NCI-H1417 treated with DMSO at 0.1 percent for 48 hours (cell line): Measurements from ENCODE around the gene LSM14B.
"Not testable (repeated sequence)": the region's sequence is repeated elsewhere in the genome, so short reads cannot be mapped to it uniquely, and the experiment has no call there.

ENCODE experiments used
- DNase-seq: peaks from one replicate; lab custom pipeline; 2025; lab: John Stamatoyannopoulos, UW

The LSM14B gene

DNA sequence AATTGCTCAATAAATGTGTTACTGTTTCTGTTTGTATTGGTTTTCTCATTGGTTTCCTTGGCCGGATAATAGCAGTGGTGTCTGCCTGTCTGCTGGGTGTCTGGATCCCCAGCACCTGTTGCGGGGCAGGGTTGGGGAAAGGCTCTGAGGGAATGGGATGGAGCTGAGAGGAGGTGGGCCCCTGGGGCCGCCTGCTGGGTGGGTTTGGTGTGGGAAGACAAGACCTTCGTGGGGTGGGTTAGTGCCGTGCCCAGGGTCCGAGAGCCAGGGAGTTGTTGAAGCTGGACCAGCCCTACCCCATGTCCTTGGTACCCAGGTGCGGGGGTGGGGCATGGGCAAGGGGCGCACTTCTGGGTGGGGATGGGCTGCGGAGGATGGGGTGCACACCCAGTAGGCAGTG, 25.3 kb downstream of the LSM14B start:
- no peak for DNase-seq

GRCh38 chr20:62148383-62148782, 26.1 kb downstream of the LSM14B start:
- DNase-seq: not testable (repeated sequence)

- DNase-seq: no peak
Measured at GRCh38 chr20:62148908-62149314, 26.6 kb downstream of the LSM14B start.

DNA sequence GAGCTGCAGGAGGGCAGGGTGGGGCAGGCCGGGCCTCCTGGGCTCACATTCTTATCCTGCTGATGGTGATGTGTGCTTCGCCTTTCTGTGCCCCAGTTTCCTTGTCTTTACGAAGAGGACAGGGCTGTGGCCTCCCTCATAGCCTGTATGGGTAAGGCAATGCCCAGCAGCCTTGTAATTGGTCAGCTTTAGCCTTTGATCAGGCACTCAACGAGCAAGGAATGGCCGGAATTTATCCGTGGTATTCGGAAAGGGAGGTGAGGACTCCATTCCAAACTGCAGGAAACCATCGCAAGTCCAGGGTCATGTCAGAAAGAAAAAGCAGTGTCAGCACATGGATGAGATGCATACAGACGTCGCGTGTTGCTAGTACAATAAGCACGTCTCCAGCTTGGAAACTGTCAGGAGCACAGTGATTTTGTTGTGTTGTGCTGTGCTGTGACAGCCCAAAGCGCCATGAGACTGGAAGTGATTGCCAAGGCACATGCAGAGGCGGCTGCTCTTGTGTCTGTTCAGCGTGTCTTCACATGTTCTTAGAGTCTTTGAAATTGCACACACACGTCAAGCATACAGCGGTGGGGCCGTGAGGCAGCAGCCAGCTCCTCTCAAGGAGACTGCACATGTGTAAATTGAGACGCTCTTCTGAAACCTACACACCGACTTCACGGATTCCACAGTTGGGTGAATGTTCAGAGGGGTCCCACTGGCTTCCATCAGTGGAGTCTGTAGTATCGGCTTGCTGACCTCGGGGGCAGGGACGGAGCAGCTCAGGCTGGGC, 27.4 kb downstream of the LSM14B start:
- DNase-seq: no peak

- no peak for DNase-seq
Measured at GRCh38 chr20:62150310-62150575, 28.0 kb downstream of the LSM14B start.

- no peak for DNase-seq
Measured at GRCh38 chr20:62151225-62151624, 28.9 kb downstream of the LSM14B start.

GRCh38 chr20:62151835-62152364, 29.6 kb downstream of the LSM14B start:
- no peak for DNase-seq

GRCh38 chr20:62155428-62156253, 33.4 kb downstream of the LSM14B start:
- no peak for DNase-seq

DNA sequence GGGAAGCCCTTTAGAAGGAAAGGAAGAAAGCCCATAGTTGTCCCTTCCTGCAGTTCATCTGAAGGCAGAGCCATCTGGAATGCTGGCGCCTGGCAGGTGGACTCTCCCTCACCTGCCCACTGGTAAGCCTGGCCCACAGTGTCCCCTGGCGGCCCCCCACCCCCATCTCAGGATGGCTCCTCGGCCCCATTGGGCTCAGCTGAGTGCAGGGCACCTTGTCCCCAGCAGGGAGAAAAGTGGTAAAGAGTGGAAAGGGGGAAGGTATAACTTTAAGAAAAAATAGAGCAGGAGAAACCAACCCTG, 33.9 kb downstream of the LSM14B start:
- DNase-seq: no peak

DNA sequence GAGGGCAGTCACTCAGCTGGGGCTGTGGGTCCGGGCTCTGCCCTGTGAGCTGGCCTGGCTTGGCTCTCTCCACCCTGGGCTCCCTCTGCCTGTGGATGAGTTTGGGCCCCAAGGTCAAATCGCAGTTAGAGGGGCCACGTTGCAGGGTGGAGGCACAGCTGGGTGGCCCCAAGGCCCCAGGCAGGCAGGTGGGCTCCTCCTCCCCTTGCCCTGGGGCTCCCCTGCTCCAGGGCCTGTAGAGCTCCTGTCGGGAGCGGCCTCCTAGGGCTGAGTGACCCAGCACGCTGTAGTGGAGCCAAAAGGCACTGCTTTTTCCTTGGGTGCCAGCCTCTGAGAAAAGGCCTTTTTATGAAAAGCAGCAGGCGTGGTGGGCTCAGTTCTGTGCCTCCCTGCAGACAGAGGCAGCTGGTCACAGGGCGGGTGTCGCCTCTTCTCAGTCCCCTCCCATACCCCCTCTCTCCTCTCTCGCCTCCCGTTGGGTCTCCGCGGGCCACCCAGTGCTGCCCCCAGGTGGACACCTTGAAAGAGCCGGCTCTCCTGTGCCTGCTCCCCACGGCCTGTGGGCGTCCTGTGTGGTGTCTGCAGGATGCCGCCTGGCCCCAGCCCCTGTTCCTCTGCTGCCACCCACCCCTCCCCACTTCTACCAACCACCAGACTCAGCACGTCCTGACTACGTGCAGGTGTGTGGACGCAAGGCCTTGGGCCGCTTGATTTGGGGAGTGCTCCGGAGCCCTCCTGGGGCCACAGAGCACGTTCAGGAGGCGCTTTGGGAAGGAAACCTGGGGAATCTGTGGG, 34.5 kb downstream of the LSM14B start:
- DNase-seq: no peak

DNA sequence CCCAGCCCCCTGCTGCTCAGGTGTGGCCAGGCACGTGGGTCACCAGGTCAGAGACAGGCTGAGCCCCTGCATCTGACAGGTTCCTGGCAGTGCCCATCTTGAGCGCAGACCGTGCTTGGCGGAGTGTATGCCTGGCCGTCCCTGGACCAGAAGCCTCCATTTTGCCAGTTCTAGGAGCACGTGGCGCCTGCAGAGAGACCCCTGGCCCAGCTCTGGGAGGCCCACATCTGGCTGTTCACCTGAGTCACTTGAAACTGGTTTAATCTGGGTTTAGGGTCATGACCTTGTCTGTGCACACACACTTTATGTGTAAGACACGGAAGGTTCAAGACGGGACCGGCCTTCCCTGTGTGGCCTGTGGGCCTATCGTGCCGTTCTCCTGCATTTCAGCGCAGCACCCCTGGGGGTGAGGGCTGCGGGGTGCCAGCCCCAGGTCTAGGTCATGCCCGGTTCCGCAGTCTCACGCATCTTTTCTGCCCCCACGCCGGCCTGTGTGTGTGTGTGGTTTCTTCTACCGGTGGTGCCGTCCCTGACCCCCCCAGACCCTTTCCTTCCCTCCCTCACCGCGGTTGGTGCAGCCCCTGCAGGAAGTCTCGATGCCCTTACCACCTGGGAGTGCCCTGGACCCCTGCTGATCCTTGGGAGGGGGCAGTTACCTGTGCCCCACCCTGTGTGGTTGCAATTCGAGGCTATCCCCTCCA, 35.3 kb downstream of the LSM14B start:
- no peak for DNase-seq

GRCh38 chr20:62158088-62158400, 35.8 kb downstream of the LSM14B start:
- no peak for DNase-seq

DNA sequence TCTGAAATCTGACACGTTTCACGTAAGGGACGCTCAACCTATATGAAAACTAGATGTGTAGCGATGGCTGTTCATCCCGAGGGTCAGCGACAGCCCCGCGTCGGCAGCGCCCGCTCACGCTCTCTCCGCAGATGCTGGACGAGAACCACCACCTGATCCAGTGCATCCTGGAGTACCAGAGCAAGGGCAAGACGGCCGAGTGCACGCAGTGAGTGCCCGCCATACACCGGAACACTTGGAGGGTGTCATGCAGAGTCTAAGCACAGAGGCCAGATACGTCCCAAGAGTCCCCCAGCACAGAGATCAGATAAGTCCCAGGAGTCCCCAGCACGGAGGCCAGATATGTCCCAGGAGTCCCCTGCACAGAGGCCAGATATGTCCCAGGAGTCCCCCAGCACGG, 36.3 kb downstream of the LSM14B start:
- no peak for DNase-seq

DNA sequence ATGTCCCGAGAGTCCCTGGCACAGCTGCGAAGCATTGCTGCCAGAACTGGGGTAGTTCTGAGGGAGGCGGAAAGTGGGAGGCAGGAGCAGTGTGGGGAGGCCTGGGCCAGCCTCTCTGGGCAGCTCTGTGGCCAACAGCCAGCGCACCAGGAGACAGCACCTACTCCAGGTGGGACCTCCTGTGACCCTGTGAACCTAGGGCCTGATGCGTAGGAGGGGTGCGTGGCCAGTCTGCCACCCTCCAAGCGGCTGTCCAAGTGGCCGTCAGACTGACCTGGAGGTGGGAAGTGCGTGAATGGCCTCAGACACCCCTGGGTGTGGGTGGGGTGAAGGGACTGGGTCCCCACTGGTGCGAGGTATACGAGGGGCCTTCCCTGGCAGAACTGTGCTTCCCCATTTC, 36.8 kb downstream of the LSM14B start:
- no peak for DNase-seq

GRCh38 chr20:62159839-62160238, 37.6 kb downstream of the LSM14B start:
- DNase-seq: no peak

DNA sequence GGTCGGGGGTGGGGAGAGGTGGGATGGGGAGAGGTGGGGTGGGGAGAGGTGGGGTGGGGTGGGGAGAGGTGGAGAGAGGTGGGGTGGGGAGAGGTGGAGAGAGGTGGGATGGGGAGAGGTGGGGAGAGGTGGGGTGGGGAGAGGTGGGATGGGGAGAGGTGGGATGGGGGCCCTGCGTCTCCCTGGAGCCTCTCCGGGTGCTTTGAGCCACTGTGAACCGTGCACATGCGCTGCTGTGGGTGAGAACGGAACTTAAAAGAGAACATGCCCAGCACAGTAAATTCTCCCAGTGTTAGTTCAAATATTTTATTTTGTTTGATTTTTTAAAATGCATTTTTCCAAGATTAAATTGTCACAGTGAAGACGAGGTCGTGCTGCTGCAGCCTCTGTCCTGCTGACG, 38.0 kb downstream of the LSM14B start:
- DNase-seq: no peak

DNA sequence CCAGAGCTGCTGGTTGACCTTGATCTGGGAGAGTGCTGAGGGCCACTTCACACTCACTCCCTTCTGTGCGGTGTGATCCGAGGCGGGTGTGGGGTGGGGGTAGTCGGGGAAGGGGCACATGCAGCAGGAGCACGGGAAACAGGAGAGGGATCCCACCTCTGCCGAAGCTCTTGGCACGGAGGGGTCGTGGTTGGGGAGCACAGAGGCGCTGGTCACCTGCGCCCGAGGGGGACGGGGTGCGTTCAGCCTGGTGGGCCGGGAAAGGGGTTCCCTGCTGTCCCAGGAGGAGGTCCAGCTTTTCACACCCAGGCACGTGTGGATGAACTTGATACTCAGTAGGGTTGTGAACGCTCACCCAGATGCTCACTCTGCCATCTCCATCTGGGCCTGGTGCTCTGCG, 38.6 kb downstream of the LSM14B start:
- DNase-seq: no peak

- DNase-seq: no peak
Measured at GRCh38 chr20:62161347-62161746, 39.1 kb downstream of the LSM14B start.

DNA sequence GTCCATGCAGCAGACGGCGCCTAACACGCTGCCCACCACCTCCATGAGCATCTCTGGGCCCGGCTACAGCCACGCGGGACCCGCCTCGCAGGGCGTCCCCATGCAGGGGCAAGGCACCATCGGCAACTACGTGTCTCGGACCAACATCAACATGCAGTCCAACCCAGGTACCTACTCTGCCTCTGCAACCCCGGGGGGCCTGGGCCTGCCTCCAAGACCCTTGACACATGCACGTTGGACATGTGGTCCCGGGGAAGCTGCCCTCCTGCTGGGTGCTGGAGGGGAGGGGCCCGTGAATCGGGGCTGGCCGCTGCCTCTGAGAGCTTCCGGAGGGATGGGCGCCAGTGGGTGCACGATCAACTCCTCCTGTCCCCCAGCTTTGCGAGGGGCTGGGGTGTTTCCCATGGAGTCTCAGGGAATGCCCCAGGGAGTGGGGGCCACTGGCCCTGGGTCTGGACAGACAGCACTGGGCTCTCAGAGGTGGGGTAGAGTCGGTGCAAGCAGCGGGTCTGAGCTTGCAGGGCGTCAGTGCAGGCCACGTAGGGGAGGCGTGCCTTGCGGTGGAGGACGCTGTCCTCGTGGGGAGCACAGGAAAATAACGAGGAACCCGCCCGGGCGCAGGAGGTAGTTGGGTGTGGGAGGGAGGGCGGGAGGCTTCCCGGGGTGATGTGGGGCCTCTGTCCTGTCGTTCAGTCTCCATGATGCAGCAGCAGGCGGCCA, 40.6 kb downstream of the LSM14B start:
- DNase-seq: no peak

DNA sequence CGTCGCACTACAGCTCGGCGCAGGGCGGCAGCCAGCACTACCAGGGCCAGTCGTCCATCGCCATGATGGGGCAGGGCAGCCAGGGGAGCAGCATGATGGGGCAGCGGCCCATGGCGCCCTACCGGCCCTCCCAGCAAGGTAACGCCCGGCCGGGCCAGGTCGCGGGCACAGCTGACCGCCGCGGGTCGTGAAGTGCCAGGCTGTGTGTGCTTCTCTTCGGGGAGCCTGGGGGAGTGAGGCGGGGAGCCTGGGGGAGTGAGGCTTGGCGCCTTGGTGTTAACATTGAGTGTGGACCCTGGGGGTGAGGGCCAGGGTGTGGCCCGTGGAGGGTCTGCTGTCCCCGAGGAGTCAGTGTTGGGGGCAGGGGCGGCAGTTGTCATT, 41.2 kb downstream of the LSM14B start:
- DNase-seq: no peak

- no peak for DNase-seq
Measured at GRCh38 chr20:62163986-62164762, 41.9 kb downstream of the LSM14B start.
